ENCODE data around the gene NLGN1.

The NLGN1 gene

GRCh38 chr3:173923204-173923603 lies 525.7 kb downstream of the NLGN1 start:
- no peak for DNase-seq

GRCh38 chr3:173930251-173930650 lies 532.7 kb downstream of the NLGN1 start:
- DNase-seq: no peak

DNA sequence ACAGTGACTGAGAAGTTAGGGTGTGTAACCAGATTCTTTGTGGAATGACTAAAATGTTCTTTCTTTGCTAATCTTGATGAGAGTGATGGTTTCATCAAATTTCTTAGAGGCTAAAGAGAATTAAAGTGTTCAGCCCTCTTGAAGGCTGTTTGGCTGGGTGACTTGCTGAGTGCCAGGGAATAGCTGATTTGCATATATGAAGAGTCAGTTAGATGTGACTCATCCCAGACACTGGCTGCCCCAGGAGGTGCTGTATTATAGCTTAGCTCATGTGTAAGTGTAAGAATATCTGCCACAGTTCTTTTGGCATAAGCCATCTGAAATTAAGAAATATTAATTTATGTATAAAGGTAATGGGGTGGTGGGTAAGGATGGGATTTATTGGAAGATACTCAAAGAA lies 535.1 kb downstream of the NLGN1 start:
- DNase-seq: no peak

DNA sequence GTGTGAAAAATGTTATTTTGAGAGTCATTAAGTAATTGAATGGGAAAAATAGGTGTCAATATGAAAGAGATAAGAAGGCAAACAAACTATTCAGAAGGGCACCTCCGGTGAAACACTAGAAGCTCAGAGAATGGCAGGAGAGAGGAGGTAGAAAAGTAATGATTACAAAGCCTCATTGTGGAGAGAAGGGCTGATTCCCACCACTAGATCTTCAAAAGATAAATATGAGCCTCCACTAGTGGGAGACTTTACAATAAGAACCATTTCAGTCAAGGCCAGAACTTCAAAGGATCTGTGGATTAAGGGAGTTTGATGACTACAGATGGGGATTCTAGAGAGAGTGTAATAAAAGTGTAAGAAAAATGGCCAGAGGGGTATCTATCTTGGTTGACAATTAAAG lies 535.6 kb downstream of the NLGN1 start:
- DNase-seq: no peak

- no peak for DNase-seq
Observed at GRCh38 chr3:173936316-173936715, 538.8 kb downstream of the NLGN1 start.

- DNase-seq: no peak
Observed at GRCh38 chr3:173938159-173938558, 540.6 kb downstream of the NLGN1 start.

- no peak for DNase-seq
Observed at GRCh38 chr3:173938616-173939015, 541.1 kb downstream of the NLGN1 start.

DNA sequence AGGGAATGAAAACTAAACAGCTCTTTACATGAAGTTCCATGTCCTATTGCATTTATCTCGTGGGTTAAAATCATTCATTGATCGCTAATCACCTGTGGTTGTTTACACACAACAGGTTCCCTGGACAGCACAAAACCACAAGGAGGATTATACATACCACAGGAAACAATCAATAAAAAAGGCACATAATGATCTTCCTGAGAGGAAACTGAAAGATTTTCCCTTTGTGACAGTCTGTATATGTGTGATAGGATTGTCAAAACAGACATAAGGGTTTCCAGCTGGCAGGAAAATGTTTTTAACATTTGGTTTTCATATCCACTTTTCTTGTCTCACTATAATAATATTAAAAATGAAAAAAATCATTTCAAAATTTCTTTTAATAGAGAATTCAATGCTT lies 541.8 kb downstream of the NLGN1 start:
- DNase-seq: no peak

DNA sequence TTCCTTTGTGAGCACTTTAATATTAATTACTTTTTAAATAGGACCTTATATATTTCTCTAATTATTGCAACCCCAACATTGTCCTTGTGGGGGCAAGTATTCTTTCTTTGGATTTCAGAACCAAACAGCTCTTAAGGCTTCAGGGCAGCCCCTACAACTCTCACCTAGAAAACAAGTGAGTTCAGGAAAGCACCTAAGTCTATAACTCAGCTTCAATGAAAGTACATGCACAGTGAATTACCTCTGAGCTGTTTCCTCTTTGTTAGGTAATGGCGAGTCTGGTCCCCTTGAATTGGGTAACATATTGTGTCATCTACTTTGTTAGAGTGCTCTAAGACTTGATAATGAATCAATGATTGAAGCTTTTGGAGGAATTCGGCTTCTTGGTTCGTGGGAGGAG lies 545.7 kb downstream of the NLGN1 start:
- no peak for DNase-seq

GRCh38 chr3:173945170-173945569 lies 547.6 kb downstream of the NLGN1 start:
- no peak for DNase-seq

DNA sequence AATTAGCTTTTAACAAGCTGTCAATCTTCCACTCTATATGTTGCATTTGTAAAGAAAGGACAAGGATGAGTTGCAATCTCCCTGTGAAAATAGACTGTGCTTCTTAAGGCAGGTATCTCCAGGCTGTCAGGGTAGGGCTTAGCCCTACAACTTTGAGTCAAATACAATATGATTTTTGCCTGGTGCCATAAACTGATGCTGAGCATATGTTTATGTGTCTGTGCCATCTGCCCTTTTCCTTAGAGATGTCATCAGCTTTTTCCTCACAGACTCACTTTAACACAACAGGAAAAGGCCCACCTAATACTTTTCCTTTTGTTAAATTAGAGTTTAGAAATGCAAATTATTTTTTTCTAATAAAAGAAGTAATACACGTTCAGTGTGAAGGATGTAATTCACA lies 548.3 kb downstream of the NLGN1 start:
- DNase-seq: no peak

DNA sequence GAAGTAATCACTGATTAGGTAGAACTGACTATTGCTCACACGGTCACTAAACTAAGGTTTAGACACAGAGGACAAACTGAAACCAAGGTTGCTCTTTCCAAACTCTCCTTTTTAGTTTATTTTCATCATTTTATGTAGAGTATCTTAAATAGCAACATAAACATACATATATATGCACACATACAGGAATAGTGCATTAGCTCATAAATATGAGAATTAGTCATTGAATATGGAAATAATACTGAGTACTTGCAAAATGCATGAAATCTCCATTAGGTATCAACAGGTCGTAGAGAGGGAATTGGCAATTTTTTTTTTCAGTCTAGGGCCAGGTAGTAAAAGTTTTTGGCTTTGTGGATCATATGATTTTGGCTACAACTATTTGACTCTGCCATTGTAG lies 557.1 kb downstream of the NLGN1 start:
- DNase-seq: no peak

DNA sequence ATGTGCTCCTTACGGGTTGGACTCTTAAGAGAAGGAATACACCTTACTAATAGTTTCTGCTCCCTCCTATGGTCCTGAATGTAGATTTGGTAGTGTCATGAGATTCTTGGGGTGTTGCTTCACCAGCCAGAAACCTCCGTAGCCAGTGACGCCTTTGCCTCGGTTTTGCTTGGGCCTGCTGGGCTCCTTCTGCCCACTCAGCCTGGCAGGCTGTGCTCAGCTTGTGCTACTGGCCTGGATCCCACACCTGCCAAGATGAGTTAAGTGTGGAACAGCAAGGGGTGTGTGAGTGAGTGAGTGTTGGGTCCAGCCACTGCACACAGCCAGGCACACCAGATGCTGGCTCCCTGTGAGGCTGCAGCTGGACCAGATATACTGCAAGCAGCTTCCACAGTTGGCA lies 560.1 kb downstream of the NLGN1 start:
- no peak for DNase-seq

GRCh38 chr3:173958805-173959204 lies 561.3 kb downstream of the NLGN1 start:
- no peak for DNase-seq

- no peak for DNase-seq
Observed at GRCh38 chr3:173970281-173970680, 572.7 kb downstream of the NLGN1 start.

GRCh38 chr3:173976281-173976680 lies 578.7 kb downstream of the NLGN1 start:
- DNase-seq: no peak

DNA sequence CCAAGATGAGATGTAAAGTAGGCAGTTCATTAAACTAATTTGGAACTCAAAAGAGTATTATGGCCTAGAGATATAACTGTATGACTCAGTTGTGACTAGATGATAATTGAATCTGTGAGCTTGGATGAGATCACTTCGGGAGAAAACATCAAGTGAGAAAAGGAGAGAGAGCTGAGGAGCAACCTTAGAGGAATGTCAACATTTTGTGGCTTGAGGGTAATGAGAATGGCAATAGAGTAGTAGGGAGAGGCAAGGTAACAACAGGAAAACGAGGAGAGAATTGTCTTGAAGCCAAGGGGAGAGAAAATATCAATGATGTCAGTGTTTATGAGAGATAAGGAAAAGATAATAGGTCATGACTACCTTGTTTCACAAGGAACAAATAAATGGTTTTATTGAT lies 580.2 kb downstream of the NLGN1 start:
- no peak for DNase-seq

- DNase-seq: no peak
Observed at GRCh38 chr3:173983343-173983742, 585.8 kb downstream of the NLGN1 start.

DNA sequence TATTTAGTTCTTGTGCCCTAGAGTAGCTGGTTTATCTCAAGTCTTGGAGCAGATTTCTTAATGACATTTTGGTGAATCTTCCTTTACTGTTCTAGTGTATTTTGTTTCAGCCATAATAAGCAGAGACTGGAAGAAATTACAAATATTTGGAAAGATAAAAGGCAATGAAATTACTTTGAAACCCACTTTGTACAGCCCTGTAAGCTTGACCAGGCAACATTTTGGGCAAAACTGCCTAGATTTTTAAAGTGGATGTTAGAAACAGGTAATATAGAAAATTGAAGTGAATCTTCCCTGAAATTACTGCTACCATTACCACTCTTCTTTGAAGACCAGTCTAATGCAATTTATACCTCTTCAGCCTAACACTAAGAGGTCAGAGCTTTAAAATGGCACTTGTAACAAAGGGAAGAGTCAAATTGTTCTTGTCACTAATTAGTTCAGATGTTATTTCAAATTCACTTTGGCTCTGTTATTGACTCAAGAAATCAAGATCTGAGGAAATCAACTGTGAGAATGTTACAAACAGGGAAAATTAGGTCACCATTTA lies 589.4 kb downstream of the NLGN1 start:
- no peak for DNase-seq

- DNase-seq: no peak
Observed at GRCh38 chr3:173988909-173989308, 591.4 kb downstream of the NLGN1 start.

- no peak for DNase-seq
Observed at GRCh38 chr3:173992416-173992815, 594.9 kb downstream of the NLGN1 start.

- DNase-seq: no peak
Observed at GRCh38 chr3:173993299-173993698, 595.8 kb downstream of the NLGN1 start.

- no peak for DNase-seq
Observed at GRCh38 chr3:174000675-174001074, 603.1 kb downstream of the NLGN1 start.

GRCh38 chr3:174002543-174002942 lies 605.0 kb downstream of the NLGN1 start:
- DNase-seq: no peak

DNA sequence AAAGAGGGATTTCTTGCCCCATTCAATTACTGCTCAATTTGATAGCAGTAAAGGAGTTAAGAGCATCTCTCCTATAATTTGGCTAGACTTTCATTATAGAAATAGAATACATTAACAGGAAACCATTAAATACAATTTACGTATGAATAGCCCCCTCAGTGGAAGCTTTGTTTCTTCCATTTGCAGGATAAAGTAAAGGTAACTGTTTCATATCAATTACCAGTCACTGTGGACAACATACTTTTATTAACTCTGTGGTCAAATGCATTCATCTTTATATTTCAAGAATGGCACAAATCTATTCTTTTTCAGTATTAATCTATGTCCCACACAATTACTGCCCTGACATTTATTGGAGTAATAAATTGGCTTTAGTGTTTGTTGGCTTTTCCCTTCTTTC lies 613.4 kb downstream of the NLGN1 start:
- no peak for DNase-seq

DNA sequence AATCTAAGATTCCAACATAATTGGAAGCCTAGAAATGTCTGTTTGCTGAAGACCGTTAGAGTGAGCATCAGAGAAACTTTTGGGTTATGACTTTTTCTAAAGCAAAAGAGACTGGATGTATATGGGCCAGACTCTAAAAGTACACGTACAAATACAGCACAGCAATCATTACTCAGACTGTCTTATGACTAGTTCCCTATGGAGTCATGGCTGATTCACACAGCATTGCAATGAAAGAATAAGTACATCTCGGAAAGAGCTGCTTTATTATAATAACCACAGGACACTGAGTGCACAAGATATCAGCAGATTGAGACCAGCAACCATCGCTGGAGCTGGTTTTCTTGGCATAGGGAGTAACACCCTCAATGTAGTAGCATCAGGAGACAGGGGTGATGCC lies 618.6 kb downstream of the NLGN1 start:
- no peak for DNase-seq
